ENCODE data around the gene RAB22A.

RAB22A gene

DNA sequence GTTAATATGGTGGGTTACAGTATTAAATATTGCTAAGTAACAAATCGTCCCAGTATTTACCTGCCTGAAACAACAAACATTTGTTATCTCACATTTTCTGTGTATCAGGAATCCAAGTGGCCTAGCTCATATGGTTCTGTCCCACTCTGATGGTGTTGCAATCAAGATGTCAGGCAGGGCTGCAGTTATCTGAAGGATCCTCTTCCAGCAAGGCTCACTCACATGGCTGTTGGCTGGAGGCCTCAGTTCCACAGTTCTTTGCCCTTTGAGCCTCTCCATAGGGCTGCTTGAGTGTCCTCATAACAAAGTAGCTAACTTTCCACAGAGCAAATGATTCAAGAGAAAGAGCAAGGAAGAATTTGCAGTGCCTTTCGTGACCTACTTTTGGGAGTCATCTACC is 17.7 kb downstream of the RAB22A start:
- no peaks in the 10 kb centered on the region for H3K27me3 ChIP-seq (ENCODE audit: control insufficient read depth, insufficient read depth, low read length)
- peaks cover 14% of the 10 kb centered on the region; the same call in 1 of the 2 replicates for H3K4me1 ChIP-seq (ENCODE audit: control insufficient read depth, insufficient read depth, low read length)
- no peak overlapping the region for H3K4me3 ChIP-seq (ENCODE audit: low read depth, low read length)
- no peak overlapping the region for H3K9ac ChIP-seq (ENCODE audit: low read depth, low read length)
- peak overlapping the region; percentile 40 for H3K27ac ChIP-seq (ENCODE audit: low read depth, low read length)
- H3K9me3 ChIP-seq (ENCODE audit: control insufficient read depth, insufficient read depth, low read length), result no peaks in the 10 kb centered on the region
- H3K36me3 ChIP-seq (ENCODE audit: control insufficient read depth, insufficient read depth, low read length), result no peaks in the 10 kb centered on the region

DNA sequence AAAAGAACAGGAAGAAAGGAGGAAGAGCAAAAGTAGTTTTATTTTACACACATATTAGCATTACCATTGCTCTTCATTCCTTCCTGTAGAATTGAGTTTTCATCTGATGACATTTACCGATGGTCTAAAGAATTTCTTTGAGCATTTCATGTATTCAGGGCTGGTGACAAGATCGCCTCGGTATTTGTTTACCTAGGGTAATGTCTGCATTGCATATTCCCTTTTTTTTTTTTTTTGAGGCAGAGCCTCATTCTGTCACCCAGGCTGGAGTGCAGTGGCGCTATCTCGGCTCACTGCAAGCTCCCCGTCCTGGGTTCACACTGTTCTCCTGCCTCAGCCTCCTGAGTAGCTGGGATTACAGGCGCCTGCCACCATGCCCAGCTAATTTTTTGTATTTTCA is 19.3 kb downstream of the RAB22A start:
- no peaks in the 10 kb centered on the region for H3K27me3 ChIP-seq (ENCODE audit: control insufficient read depth, insufficient read depth, low read length)
- H3K36me3 ChIP-seq (ENCODE audit: control insufficient read depth, insufficient read depth, low read length), result no peaks in the 10 kb centered on the region
- H3K9ac ChIP-seq (ENCODE audit: low read depth, low read length), result no peak overlapping the region
- no peaks in the 10 kb centered on the region for H3K9me3 ChIP-seq (ENCODE audit: control insufficient read depth, insufficient read depth, low read length)
- peaks cover 14% of the 10 kb centered on the region; the same call in 1 of the 2 replicates for H3K4me1 ChIP-seq (ENCODE audit: control insufficient read depth, insufficient read depth, low read length)
- H3K27ac ChIP-seq (ENCODE audit: low read depth, low read length), result peak overlapping the region; percentile 57
- no peak overlapping the region for H3K4me3 ChIP-seq (ENCODE audit: low read depth, low read length)

DNA sequence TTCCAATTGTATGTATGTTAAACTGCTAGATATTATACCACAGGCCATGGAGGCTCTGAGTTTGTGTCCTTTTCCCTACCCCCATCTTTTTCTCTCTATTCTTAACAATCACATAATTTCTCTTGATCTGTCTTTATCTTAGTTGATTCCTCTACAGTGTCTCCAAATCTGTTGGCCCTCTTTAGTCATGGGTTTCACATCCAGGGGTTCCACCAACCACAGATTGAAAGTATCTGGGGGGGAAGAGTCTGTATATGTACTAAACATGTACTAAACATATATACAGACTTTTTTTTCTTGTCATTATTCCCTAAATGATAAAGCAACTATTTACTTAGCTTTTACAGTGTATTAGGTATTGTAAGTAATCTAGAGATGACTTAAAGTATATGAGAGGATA is 20.2 kb downstream of the RAB22A start:
- H3K27me3 ChIP-seq (ENCODE audit: control insufficient read depth, insufficient read depth, low read length), result no peaks in the 10 kb centered on the region
- H3K36me3 ChIP-seq (ENCODE audit: control insufficient read depth, insufficient read depth, low read length), result no peaks in the 10 kb centered on the region
- no peak overlapping the region for H3K9ac ChIP-seq (ENCODE audit: low read depth, low read length)
- H3K4me1 ChIP-seq (ENCODE audit: control insufficient read depth, insufficient read depth, low read length), result peaks cover 14% of the 10 kb centered on the region; the same call in 1 of the 2 replicates
- no peak overlapping the region for H3K27ac ChIP-seq (ENCODE audit: low read depth, low read length)
- H3K9me3 ChIP-seq (ENCODE audit: control insufficient read depth, insufficient read depth, low read length), result no peaks in the 10 kb centered on the region
- H3K4me3 ChIP-seq (ENCODE audit: low read depth, low read length), result no peak overlapping the region

DNA sequence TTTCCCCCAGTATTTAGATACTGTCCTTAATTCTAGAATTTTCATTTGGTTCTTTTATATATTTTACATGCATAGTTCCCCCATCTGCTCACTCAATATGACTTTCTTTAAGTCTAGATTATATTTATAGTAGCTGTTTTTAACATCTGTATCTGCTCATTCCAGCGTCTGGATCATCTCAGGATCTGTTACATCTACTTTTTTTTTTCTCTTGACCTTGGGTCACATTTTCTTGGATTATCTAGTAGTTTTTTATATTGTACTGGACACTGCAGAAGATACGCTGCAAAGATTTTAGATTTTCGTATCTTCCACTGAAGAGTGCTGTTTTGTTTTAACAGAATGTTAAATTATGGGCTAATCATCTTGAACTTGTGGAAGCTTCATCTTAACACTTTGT is 20.7 kb downstream of the RAB22A start:
- no peak overlapping the region for H3K9ac ChIP-seq (ENCODE audit: low read depth, low read length)
- H3K36me3 ChIP-seq (ENCODE audit: control insufficient read depth, insufficient read depth, low read length), result no peaks in the 10 kb centered on the region
- H3K4me3 ChIP-seq (ENCODE audit: low read depth, low read length), result no peak overlapping the region
- no peaks in the 10 kb centered on the region for H3K9me3 ChIP-seq (ENCODE audit: control insufficient read depth, insufficient read depth, low read length)
- peaks cover 14% of the 10 kb centered on the region; the same call in 1 of the 2 replicates for H3K4me1 ChIP-seq (ENCODE audit: control insufficient read depth, insufficient read depth, low read length)
- no peak overlapping the region for H3K27ac ChIP-seq (ENCODE audit: low read depth, low read length)
- no peaks in the 10 kb centered on the region for H3K27me3 ChIP-seq (ENCODE audit: control insufficient read depth, insufficient read depth, low read length)

DNA sequence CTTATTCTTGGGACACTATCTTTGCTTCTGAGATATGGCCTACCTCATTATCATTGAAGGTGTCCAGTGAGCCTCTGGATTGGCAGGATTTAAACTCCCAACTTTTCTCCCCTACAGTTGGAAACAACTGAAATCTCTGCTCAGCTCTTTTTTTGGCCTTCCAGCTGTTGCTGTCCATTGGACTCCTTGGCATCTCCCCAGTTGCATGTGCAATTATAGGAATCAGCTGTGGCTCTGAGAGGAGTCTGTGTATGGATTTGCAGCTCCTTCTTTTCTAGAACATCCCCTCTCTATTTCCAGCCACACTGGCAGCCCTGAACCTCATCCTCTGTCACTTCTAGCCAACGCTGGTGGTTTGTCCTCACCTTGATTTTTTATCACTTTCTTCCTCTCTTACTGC is 21.2 kb downstream of the RAB22A start:
- Histone ChIP-seq H3K9ac (ENCODE audit: low read depth, low read length) (no peak overlapping the region), H3K9me3 (ENCODE audit: control insufficient read depth, insufficient read depth, low read length) (no peaks in the 10 kb centered on the region), H3K27me3 (ENCODE audit: control insufficient read depth, insufficient read depth, low read length) (no peaks in the 10 kb centered on the region), H3K4me1 (ENCODE audit: control insufficient read depth, insufficient read depth, low read length) (peaks cover 14% of the 10 kb centered on the region; the same call in 1 of the 2 replicates), H3K27ac (ENCODE audit: low read depth, low read length) (no peak overlapping the region), H3K4me3 (ENCODE audit: low read depth, low read length) (no peak overlapping the region), H3K36me3 (ENCODE audit: control insufficient read depth, insufficient read depth, low read length) (no peaks in the 10 kb centered on the region)

DNA sequence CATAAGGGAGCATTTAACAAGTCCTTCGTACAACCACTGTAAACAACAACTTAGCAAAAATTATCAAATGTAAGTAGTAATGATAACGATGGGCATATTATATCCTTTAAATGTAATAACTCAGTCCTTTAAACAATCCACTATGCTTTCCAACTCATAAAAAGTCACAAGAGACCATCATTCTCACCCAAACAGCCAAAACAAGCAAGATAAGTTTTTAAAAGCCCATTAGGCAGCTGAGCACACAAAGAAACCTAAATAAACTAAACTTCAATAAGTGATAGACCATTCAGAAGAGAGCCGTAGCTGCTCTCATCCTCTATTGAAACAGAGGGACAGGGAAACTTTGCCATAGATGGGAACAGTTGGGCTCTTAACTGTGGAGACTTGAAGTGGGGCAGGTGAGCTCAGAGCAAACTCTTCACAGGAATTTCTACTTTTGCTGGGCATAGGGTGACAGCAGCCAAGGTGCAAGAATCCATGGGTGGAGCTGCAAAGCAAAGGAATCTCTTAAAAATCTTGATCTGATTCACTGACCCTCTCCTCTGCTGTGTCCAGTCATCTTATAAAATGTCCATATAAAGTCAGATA is 22.5 kb downstream of the RAB22A start:
- no peak overlapping the region for H3K4me3 ChIP-seq (ENCODE audit: low read depth, low read length)
- H3K4me1 ChIP-seq (ENCODE audit: control insufficient read depth, insufficient read depth, low read length), result peaks cover 14% of the 10 kb centered on the region; the same call in 1 of the 2 replicates
- no peak overlapping the region for H3K9ac ChIP-seq (ENCODE audit: low read depth, low read length)
- no peak overlapping the region for H3K27ac ChIP-seq (ENCODE audit: low read depth, low read length)
- no peaks in the 10 kb centered on the region for H3K27me3 ChIP-seq (ENCODE audit: control insufficient read depth, insufficient read depth, low read length)
- H3K9me3 ChIP-seq (ENCODE audit: control insufficient read depth, insufficient read depth, low read length), result no peaks in the 10 kb centered on the region
- H3K36me3 ChIP-seq (ENCODE audit: control insufficient read depth, insufficient read depth, low read length), result no peaks in the 10 kb centered on the region

DNA sequence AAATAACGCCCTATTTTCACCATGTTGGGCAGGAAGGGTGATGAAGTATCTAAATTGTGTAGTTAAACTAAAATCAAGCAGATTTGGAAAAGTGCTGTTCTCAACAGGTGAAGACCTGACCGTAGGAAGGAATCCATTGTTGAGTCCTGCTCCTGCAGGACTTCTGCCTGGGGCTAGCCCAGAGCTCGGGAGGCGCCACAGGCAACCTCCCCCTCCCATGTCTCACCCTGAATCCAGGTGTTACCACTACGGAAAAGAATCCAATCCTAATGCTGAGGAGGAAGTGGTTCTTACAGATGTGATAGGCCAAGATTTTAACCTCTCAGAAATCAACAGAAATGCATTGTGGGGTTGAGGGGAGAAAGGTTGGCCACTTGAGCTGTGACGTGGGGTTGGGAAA is 30.2 kb downstream of the RAB22A start:
- Histone ChIP-seq H3K4me1 (ENCODE audit: control insufficient read depth, insufficient read depth, low read length) (peaks cover 12% of the 10 kb centered on the region), H3K27ac (ENCODE audit: low read depth, low read length) (no peak overlapping the region), H3K9ac (ENCODE audit: low read depth, low read length) (no peak overlapping the region), H3K4me3 (ENCODE audit: low read depth, low read length) (no peak overlapping the region), H3K36me3 (ENCODE audit: control insufficient read depth, insufficient read depth, low read length) (no peaks in the 10 kb centered on the region; the same call in 1 of the 2 replicates), H3K27me3 (ENCODE audit: control insufficient read depth, insufficient read depth, low read length) (no peaks in the 10 kb centered on the region), H3K9me3 (ENCODE audit: control insufficient read depth, insufficient read depth, low read length) (no peaks in the 10 kb centered on the region)

DNA sequence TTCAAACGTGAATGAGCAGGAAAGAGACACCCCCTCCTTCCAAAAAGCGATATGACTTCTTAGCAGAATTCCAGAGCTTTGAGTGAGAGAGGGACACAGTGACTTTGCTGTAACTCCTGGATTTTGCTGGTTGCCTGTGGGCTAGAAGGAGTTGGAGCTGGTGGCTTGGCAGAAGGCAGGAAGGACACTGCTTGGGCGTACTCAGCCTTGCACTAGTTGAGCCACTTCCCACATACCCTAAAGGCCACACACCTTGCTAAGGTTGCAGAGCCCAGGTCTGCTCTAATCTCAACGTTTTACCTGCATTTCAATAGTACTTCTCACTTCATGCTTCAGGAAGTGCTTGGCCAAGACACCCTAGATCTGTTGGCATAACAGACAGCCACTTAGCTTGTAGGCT is 30.6 kb downstream of the RAB22A start:
- H3K9ac ChIP-seq (ENCODE audit: low read depth, low read length), result no peak overlapping the region
- H3K4me3 ChIP-seq (ENCODE audit: low read depth, low read length), result no peak overlapping the region
- H3K4me1 ChIP-seq (ENCODE audit: control insufficient read depth, insufficient read depth, low read length), result peaks cover 12% of the 10 kb centered on the region
- no peak overlapping the region for H3K27ac ChIP-seq (ENCODE audit: low read depth, low read length)
- H3K27me3 ChIP-seq (ENCODE audit: control insufficient read depth, insufficient read depth, low read length), result no peaks in the 10 kb centered on the region
- peaks cover 3% of the 10 kb centered on the region for H3K36me3 ChIP-seq (ENCODE audit: control insufficient read depth, insufficient read depth, low read length)
- H3K9me3 ChIP-seq (ENCODE audit: control insufficient read depth, insufficient read depth, low read length), result no peaks in the 10 kb centered on the region

DNA sequence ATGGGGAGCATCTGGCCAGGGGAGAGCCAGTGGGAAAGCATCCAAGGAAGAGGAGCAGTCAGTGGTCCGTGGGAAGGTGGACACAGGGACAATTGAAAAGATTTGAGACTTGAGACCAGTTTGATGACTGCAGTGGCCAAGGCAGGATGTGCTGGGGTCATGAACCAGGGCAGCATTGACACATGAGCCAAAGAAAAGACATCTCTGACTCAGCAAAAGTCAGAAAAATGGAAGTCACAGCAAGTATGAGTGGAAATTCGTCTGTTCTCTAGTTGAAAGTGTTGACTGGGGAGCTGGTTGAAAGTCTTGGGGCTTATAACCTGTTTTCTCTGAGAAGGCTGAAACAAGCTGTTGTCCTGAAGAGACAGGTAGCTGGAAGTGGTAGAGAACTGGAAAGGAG is 31.3 kb downstream of the RAB22A start:
- Histone ChIP-seq H3K9ac (ENCODE audit: low read depth, low read length) (no peak overlapping the region), H3K27ac (ENCODE audit: low read depth, low read length) (no peak overlapping the region)

DNA sequence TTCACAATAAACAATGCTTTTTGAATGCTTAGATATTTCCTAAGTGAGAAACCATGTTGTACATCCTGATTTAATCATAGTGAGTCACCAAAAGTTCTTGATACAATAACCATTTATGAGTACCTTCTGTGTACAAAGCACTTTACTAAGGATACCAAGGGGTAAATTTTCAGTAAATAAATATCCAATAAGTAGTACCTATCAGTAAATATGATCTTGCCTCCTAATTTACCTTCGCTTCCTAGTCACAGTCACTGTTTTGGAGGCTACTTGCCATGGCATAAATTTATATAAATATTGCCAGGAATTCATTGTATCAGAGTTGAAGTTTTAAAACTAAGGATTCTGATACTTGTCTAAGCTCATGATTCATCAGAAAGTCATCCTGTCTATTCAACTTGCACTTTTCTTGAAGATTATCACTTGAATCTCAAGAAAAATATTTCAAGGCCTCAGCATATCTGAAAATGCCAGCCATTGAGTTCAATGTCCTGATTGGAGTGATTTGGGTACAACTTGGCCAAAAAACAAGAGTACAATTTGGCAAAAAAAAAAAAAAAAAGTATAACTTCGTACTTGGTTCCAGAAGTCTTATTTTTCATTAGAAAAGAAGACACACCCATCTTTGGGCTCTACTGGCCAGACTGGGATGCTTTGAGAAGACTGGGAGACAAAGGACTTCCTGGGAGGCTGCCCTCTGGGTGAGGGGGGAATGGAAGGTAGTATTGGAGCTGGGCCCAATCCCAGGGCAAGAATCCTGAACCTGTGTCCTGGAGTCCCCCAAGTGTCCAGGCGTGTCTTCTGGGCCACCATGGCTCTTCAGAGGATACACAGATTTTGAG is 32.8 kb downstream of the RAB22A start:
- no peak overlapping the region for H3K27ac ChIP-seq (ENCODE audit: low read depth, low read length)

More for the DNA sequence above, 31.3 kb downstream of the RAB22A start:
- H3K27me3 ChIP-seq (ENCODE audit: control insufficient read depth, insufficient read depth, low read length), result no peaks in the 10 kb centered on the region
- H3K4me1 ChIP-seq (ENCODE audit: control insufficient read depth, insufficient read depth, low read length), result peaks cover 12% of the 10 kb centered on the region
- no peak overlapping the region for H3K4me3 ChIP-seq (ENCODE audit: low read depth, low read length)
- peaks cover 10% of the 10 kb centered on the region for H3K36me3 ChIP-seq (ENCODE audit: control insufficient read depth, insufficient read depth, low read length)
- H3K9me3 ChIP-seq (ENCODE audit: control insufficient read depth, insufficient read depth, low read length), result no peaks in the 10 kb centered on the region

DNA sequence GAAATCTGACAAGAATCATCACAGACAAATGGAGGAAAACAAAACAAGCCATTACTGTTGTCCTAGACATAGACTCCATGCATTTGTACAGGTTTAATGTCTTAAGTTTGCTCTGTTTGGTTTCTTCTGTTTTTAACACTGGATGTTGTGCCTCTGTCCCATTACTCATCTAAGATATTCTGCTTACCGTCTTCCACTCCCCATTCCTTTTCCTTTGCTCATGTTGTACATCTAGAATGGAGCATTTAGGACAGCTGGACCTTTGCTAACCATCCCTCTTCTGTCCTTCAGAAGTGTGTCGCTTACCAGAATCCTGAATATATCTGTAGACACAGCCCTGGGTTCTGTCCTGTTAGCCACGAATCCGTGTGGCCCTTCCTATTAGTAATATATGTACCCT is 35.2 kb downstream of the RAB22A start:
- no peak overlapping the region for H3K4me3 ChIP-seq (ENCODE audit: low read depth, low read length)
- no peaks in the 10 kb centered on the region for H3K9me3 ChIP-seq (ENCODE audit: control insufficient read depth, insufficient read depth, low read length)
- H3K27me3 ChIP-seq (ENCODE audit: control insufficient read depth, insufficient read depth, low read length), result no peaks in the 10 kb centered on the region
- peaks cover 12% of the 10 kb centered on the region for H3K4me1 ChIP-seq (ENCODE audit: control insufficient read depth, insufficient read depth, low read length)
- H3K9ac ChIP-seq (ENCODE audit: low read depth, low read length), result no peak overlapping the region
- no peak overlapping the region for H3K27ac ChIP-seq (ENCODE audit: low read depth, low read length)
- H3K36me3 ChIP-seq (ENCODE audit: control insufficient read depth, insufficient read depth, low read length), result peaks cover 19% of the 10 kb centered on the region

More for the DNA sequence above, 32.8 kb downstream of the RAB22A start:
- Histone ChIP-seq H3K4me1 (ENCODE audit: control insufficient read depth, insufficient read depth, low read length) (peaks cover 12% of the 10 kb centered on the region), H3K9me3 (ENCODE audit: control insufficient read depth, insufficient read depth, low read length) (no peaks in the 10 kb centered on the region), H3K27me3 (ENCODE audit: control insufficient read depth, insufficient read depth, low read length) (no peaks in the 10 kb centered on the region), H3K4me3 (ENCODE audit: low read depth, low read length) (no peak overlapping the region; the same call in 1 of the 2 replicates), H3K36me3 (ENCODE audit: control insufficient read depth, insufficient read depth, low read length) (peaks cover 19% of the 10 kb centered on the region), H3K9ac (ENCODE audit: low read depth, low read length) (no peak overlapping the region)

Measured in HUES48 (cell line).